GM10248 (cell line): ENCODE data around the gene PCDHAC2.

Experiments used
- CTCF ChIA-PET: fragments of 300-600 bp; sonication (Branson Sonifier 250); formaldehyde crosslinking; extraction: SDS; loops from one replicate; lab custom pipeline; 2021; ENCODE audit warnings: antibody characterized with exemption; lab: Yijun Ruan, JAX
- POLR2A ChIA-PET: fragments of 350-650 bp; sonication (Branson Sonifier 250); formaldehyde crosslinking; extraction: SDS; loops from one replicate; lab custom pipeline; 2020; ENCODE audit warnings: antibody characterized with exemption; lab: Yijun Ruan, JAX
- DNase-seq: peaks from one replicate; pipeline ENCODE4 v3.0.0; 2012; ENCODE audit errors: extremely low spot score
- TF ChIP-seq, protein P1 (sequence below): IDR thresholded peaks from 2 replicates; pipeline ENCODE4 v1.5.1; 2012; ENCODE audit warnings: mild to moderate bottlenecking, low read depth; ENCODE audit errors: extremely low read depth, missing control alignments, control extremely low read depth

Gene PCDHAC2

DNA sequence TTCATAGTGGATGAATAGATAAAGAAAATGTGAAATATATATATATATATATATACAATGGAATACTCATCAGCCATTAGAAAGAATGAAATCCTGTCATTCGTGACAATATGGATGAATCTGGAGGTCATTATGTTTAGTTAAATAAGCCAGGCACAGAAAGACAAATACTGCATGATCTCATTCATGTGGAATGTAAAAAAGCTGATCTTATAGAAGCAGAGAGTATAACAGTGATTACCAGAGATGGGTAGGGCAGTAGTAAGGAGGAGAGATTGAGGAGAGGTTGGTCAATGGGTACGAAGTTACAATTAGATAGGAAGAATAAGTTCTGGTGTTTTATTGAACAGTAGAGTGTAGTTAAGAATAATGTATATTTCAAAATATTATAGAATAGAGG, 19.7 kb upstream of the PCDHAC2 start:
- POLR2A ChIA-PET = no interaction called here
- TF ChIP-seq, protein P1, sequence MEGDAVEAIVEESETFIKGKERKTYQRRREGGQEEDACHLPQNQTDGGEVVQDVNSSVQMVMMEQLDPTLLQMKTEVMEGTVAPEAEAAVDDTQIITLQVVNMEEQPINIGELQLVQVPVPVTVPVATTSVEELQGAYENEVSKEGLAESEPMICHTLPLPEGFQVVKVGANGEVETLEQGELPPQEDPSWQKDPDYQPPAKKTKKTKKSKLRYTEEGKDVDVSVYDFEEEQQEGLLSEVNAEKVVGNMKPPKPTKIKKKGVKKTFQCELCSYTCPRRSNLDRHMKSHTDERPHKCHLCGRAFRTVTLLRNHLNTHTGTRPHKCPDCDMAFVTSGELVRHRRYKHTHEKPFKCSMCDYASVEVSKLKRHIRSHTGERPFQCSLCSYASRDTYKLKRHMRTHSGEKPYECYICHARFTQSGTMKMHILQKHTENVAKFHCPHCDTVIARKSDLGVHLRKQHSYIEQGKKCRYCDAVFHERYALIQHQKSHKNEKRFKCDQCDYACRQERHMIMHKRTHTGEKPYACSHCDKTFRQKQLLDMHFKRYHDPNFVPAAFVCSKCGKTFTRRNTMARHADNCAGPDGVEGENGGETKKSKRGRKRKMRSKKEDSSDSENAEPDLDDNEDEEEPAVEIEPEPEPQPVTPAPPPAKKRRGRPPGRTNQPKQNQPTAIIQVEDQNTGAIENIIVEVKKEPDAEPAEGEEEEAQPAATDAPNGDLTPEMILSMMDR = no peak
- no peak for DNase-seq
- CTCF ChIA-PET = no interaction called here

DNA sequence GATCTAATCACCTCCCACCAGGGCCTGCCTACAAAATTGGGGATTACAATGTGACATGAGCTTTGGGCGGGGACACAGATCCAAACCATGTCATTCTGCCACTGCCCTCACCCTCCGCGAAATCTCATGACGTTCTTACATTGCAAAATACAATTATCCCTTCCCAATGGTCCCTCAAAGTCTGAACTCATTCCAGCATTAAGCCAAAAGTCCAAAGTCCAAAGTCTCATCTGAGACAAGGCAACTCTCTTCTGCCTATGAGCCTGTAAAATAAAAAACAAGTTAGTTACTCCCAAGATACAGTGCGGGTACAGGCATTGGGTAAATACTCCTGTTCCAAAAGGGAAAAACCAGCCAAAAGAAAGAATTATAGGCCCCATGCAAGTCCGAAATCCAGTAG, 14.6 kb upstream of the PCDHAC2 start:
- DNase-seq = no peak
- POLR2A ChIA-PET = no interaction called here

DNA sequence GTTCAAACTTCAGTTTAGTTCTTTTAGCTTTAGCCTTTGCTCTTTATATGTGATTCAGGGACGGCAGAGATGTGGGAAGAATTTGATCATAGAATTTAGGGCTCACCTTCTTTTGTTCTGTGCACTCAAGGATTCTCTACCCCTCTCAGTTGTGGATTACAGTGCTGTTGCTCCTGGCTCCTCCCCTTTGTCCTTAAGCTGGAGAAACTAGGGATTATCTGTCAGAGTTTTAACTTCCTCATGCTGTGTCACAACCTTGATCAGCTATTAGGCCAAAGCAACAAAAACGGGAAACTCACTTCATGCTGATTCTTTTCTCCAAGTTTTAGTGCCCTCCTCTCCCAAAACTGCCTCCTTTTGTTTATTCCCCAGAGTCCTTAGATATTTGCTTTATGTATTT, 13.0 kb upstream of the PCDHAC2 start:
- DNase-seq = no peak
- CTCF ChIA-PET = no interaction called here
- POLR2A ChIA-PET = no interaction called here
- TF ChIP-seq, protein P1 = no peak

More for the DNA sequence above, 14.6 kb upstream of the PCDHAC2 start:
- TF ChIP-seq, protein P1 = no peak
- CTCF ChIA-PET = interaction anchor here (1.3 kb wide), 1 partner anchor 134 kb away, joined by 3 read pairs; no protein-coding TSS in a partner anchor

DNA sequence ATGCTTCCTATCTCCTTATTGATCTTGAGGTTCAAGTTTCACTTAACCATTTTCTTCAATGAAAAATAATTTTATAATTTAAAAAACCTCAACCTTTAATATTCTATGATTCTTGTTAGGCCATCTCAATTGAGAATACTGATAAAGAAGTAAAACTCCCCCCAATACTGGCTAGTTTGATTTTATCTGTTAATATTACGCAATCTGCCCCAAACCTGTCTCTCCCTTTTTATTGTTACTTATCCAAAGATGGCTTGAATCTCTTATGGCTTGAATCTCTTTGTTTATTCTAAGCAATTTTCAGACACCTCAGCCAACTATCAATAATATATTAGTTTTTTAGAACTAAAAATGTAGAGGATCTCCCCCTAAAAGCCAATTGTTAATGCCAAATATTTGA, 4.1 kb upstream of the PCDHAC2 start:
- no peak for DNase-seq
- ChIA-PET CTCF (interaction anchor here (0.9 kb wide), 1 partner anchor 9 kb away, joined by 3 read pairs; no protein-coding TSS in a partner anchor), POLR2A (no interaction called here)
- TF ChIP-seq, protein P1 = no peak

DNA sequence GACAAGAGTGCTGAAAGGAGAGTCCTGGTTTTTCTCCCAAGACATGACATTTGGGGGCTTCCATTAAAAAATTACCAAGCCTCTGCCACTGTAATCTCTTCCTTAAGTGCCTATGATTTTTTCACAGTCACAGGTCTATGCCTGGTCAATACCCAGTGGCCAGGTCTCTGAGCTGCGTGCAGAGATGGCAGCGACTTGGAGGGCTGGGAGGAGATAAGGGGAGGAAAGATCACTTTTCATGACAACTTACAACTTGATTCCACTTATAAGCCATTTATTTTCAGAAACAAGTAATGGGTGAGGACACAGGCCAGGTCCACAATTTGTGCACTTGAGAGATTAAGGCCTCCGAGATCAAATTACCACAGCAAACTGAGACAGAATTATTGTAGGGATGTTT, 1.9 kb upstream of the PCDHAC2 start:
- TF ChIP-seq, protein P1 = no peak
- ChIA-PET POLR2A (no interaction called here), CTCF (no interaction called here)
- DNase-seq = no peak

DNA sequence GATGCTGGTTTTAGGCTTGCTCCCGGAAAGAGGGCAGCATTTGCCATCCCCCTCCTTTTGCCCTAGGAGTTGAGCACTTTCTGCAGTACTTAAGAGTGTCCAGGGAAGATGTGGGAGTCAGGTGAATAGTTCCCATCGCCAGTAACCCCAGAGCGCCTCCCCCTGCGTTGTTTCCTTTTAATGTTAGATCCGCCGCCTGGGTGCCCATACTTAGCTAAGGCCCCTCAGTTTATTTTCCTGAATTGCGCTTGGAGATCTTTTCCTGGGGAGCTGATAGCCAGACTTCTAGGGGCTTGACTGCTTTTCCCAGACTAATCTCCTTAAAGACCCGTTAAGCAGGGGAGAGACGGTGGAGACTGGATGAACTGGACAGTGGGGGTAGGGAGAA, 377 bp upstream of the PCDHAC2 start:
- TF ChIP-seq, protein P1 = no peak
- CTCF ChIA-PET = no interaction called here
- DNase-seq = no peak
- POLR2A ChIA-PET = no interaction called here
